Amniotic epithelial cell (primary cell): ENCODE data around the gene PEX11B.
"Not testable (repeated sequence)": the region's sequence is repeated elsewhere in the genome, so short reads cannot be mapped to it uniquely, and the experiment has no call there.

Source experiments
- DNase-seq: peaks from one replicate; pipeline ENCODE4 v3.0.0-alpha.2; 2010; ENCODE audit warnings: low read depth

Gene PEX11B

GRCh38 chr1:145952903-145953302, 34.4 kb upstream of the PEX11B start:
- DNase-seq: no peak

- no peak for DNase-seq
These were observed 33.0 kb upstream of the PEX11B start for GRCh38 chr1:145951526-145951925.

- no peak for DNase-seq
These were observed 30.7 kb upstream of the PEX11B start for GRCh38 chr1:145949219-145949618.

- DNase-seq: no peak
These were observed 29.0 kb upstream of the PEX11B start for GRCh38 chr1:145947551-145947950.

GRCh38 chr1:145946477-145946986, 28.0 kb upstream of the PEX11B start:
- peak; percentile 24 for DNase-seq

- no peak for DNase-seq
These were observed 26.0 kb upstream of the PEX11B start for GRCh38 chr1:145944532-145944931.

GRCh38 chr1:145942871-145943270, 24.4 kb upstream of the PEX11B start:
- no peak for DNase-seq

GRCh38 chr1:145942405-145942804, 23.9 kb upstream of the PEX11B start:
- no peak for DNase-seq

- no peak for DNase-seq
These were observed 18.9 kb upstream of the PEX11B start for GRCh38 chr1:145937436-145937835.

GRCh38 chr1:145936247-145936646, 17.7 kb upstream of the PEX11B start:
- DNase-seq: peak; percentile 71

DNA sequence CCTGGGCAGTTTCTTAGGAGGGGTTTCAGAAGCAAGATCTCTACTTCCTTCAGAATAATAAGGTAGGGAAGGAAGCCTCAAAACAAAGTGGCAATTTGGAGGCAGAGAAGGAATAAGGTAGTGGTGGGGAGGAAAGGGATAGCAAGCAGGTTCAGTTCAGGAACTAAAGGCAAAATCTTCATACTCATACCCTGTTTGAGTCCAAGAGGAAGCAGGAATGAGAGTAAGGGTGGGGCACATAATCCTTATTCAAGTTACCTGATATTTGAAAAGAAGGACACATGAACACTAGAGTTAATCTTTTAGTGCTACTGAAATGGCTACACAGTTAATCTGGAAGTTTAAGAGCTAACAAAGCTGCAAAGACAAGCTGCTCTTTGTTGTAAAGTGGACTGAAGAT, 17.2 kb upstream of the PEX11B start:
- DNase-seq: no peak

GRCh38 chr1:145932522-145933009, 14.0 kb upstream of the PEX11B start:
- peak; percentile 41 for DNase-seq

DNA sequence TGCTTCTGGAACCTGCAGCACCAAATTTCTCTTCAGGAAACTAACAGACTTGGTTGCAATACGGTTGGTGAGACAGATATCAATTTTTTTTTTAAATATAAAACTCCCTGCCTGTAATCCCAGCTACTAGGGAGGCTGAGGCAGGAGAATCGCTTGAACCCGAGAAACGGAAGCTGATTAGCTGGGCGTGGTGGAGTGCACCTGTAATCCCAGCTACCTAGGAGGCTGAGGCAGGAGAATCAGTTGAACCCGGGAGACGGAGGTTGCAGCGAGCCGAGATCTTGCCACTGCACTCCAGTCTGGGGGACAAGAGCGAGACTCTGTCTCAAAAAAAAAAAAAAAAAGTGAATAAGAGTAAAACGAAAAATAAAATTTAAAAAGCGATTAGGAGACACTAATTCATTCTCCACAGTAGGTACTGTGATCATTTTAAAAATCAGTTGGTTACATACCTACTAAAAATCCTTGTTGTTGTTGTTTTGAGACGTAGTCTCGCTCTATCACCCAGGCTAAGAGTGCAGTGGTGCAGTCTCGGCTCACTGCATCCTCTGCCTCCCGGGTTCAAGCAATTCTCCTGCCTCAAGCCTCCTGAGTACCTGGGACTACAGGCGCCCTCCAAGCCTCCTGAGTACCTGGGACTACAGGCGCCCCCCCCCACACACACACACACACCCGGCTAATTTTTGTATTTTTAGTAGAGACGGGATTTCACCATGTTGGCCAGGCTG, 9.6 kb upstream of the PEX11B start:
- no peak for DNase-seq

- peak; percentile 99 for DNase-seq
These were observed 8.8 kb upstream of the PEX11B start, which contains the start of gene RBM8A for GRCh38 chr1:145927063-145927886. Gene RBM8A, minus strand, starts transcription at chr1:145927484. Its CDS starts 58 bp downstream, at chr1:145927426.

DNA sequence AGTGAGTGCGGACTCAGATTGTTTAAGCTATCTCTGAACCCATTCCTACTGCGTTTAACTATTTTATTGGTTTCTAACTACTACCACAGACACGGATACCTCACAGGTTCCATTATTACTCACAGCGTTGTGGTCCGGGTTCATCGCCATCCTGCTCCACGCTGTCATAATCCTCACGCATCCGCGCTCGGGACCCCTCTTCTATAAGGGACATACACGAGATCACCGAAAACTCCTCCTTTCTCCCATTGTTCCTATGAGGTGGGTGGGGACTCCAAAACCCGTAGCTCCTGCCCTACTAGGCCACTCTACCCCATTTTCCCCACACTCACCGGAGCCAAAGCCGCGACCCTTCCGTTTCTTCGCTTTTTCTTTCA, 8.2 kb upstream of the PEX11B start:
- no peak for DNase-seq

DNA sequence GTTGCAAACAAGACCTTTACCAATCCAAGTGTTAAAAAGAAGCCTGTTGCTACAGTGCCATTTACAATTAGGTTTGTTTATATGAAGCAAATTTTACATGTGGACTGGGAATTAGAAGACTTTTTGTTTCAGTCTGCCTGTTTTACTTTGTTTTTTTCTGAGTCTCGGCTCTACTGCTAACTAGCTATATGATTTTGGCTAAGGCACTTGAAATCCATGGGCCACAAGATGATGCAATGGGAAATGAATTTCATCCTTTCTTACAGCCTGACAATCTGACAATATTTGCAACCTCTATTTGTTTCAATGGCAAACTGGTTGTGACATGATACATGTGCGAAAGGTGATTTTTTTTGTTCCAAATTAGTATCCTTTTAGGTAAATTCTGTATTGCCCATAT, 3.7 kb upstream of the PEX11B start:
- no peak for DNase-seq

DNA sequence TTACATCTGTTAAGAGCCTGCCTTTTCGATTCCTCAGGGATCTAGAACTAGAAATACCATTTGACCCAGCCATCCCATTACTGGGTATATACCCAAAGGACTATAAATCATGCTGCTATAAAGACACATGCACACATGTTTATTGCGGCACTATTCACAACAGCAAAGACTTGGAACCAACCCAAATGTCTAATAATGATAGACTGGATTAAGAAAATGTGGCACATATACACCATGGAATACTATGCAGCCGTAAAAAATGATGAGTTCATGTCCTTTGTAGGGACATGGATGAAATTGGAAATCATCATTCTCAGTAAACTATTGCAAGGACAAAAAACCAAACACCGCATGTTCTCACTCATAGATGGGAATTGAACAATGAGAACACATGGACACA, 1.8 kb upstream of the PEX11B start:
- DNase-seq: not testable (repeated sequence)

DNA sequence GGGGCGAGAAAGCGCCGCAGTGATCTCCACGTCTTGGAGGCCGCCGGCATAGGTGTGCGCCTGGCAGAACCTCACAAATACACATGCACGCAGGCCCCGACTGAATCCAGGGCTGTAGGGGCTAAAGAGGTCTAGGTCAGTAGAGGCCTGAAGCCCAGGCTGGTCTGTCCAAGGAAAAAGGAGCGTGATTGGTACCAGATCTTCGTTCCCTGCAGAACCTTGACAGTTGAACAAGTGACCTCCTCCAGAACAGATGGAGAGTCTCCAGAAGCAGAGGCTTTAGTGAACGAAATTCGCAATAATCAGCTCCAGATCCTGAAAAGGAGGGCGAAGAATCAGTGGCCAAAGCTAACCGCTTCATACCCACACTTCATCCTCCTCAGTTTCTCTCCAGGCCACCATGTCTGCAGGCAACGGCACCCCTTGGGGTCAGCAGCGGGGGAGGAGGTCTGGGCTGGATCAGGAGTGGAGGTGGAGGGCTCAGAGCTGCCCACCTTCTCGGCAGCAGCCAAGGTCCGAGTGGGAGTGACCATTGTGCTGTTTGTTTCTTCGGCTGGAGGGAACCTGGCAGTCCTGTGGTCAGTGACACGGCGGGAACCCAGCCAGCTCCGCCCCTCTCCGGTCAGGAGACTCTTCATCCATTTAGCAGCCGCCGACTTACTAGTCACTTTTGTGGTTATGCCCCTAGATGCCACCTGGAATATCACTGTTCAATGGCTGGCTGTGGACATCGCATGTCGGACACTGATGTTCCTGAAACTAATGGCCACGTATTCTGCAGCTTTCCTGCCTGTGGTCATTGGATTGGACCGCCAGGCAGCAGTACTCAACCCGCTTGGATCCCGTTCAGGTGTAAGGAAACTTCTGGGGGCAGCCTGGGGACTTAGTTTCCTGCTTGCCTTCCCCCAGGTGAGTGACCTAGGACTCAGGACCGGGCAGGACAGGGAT, 749 bp upstream of the PEX11B start:
- peak; percentile 27 for DNase-seq

DNA sequence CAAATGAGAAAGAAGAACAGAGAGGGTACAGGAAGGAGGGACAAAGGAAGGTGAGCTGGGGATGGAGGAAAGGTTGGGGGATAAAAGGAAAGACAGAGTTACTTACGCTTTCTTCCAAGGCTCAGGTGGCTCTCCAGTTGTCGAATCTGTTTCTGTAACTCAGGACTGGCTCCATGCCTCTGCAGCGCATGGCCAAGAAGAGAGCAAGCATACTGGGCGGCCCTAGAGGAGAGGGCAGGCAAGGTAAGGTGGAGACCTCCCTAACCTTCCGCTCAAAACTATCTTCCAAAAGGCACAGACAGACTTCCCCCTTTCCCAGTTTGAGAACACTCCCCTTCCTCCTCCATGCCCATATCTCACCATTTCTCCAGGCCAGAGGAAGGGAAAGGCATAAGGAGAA, 922 bp downstream of the PEX11B start:
- DNase-seq: no peak

DNA sequence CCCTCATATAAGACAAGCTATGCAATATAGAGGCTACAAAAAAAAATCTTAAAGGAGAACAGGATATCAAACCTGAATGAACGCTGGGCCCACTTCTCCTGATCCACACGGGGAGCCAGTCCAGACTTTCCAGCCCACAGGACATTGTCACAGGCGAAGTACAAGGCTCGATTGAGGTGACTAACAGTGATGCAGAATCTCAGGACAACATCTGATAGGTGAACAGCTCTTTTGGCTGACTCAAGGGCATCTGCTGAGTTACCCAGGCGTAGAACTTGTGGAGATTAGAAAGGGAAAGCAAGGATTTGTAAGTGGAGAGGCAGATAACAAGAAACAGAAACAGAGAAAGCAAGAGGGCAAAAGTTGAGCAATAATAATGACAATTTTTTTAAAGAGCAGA, 1.8 kb downstream of the PEX11B start:
- DNase-seq: peak; percentile 58

GRCh38 chr1:145912128-145912641, 6.3 kb downstream of the PEX11B start:
- no peak for DNase-seq

- peak; percentile 38 for DNase-seq
These were observed 9.9 kb downstream of the PEX11B start for GRCh38 chr1:145908653-145909052.
